ENCODE results near the gene OR51M1.

DNA sequence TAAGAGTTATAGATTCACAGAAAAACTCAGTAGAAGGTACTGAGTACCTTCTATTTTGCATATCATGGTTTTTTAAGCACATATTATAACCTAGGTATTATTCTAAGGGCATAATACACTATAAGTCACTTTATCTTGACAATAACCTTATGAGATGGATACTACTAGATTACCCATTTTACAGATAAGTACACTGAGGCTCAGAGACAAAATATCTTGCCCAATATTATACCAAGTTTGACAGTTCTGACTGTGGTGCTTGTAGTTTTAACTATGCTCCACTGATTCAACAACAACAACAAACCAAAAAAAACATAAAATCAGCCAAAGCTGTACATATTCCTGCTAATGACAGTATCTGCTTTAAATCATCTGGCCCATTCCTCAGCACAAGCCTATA lies 10.5 kb downstream of the OR51M1 start:
- TF ChIP-seq POLR2AphosphoS5 (IDR thresholded peaks at IDR 0.05; ENCODE audit: low read depth, low read length) = no peak
- TF ChIP-seq TAF1 (IDR thresholded peaks at IDR 0.05; ENCODE audit: borderline replicate concordance, low read depth, low read length) = no peak
- no peak for TF ChIP-seq POLR2A (IDR thresholded peaks at IDR 0.05; ENCODE audit: low read depth, low read length)

Data from GM12892 (cell line).